Panc1 (cell line): Measurements from ENCODE around the gene GLIS1. TPM values are rescaled to one million over a fixed set of nuclear protein-coding genes. Genes with fewer than 3 reads are reported as not detected.

Experiments used
- ATAC-seq: fragments of 200-7000 bp; cut with Tn5 transposase; 2 replicates; pipeline ENCODE4 v1.9.1; 2020; ENCODE audit warnings: mild to moderate bottlenecking, moderate library complexity
- BruUV-seq: library from RNA; stranded (reverse); fragments of 400-500 nt; replicated peaks from 2 replicates; lab custom pipeline; 2021; lab: Mats Ljungman, UMichigan
- CTCF ChIA-PET: fragments of 300-600 bp; sonication (Branson Sonifier 250); formaldehyde crosslinking; loops from one replicate; lab custom pipeline; 2022; ENCODE audit warnings: antibody characterized with exemption; lab: Charles Lee
- POLR2A ChIA-PET: fragments of 300-600 bp; sonication (Branson Sonifier 250); formaldehyde crosslinking; loops from one replicate; lab custom pipeline; 2022; ENCODE audit warnings: antibody characterized with exemption; lab: Charles Lee
- DNase-seq: peaks from one replicate; pipeline ENCODE4 v3.0.0-alpha.2; 2010; ENCODE audit warnings: low read depth, low spot score
- H3K27ac ChIP-seq: 2 replicates; pipeline ENCODE4 v1.5.1; 2011; ENCODE audit warnings: mild to moderate bottlenecking, low read length, inconsistent platforms
- H3K27me3 ChIP-seq: fragments of 200-500 bp; sonication (Bioruptor generic); 2 replicates; pipeline ENCODE4 v1.6.0; 2014; ENCODE audit warnings: low read length, inconsistent platforms; ENCODE audit not compliant: control insufficient read depth, insufficient read depth
- H3K36me3 ChIP-seq: fragments of 200-500 bp; sonication (Bioruptor generic); 2 replicates; pipeline ENCODE4 v1.5.1; 2014; ENCODE audit warnings: inconsistent platforms, mild to moderate bottlenecking, low read length, moderate library complexity; ENCODE audit not compliant: control insufficient read depth, insufficient read depth
- H3K4me1 ChIP-seq: 2 replicates; pipeline ENCODE4 v1.5.1; 2011; ENCODE audit warnings: inconsistent platforms, mild to moderate bottlenecking, low read length, moderate library complexity; ENCODE audit not compliant: control insufficient read depth, insufficient read depth
- H3K4me3 ChIP-seq, 2 experiments: 2 replicates each; pipeline ENCODE4 v1.5.1; 2011 to 2012; ENCODE audit warnings: low read depth in 2 of 2, low read length in 2 of 2, mild to moderate bottlenecking in 2 of 2, inconsistent platforms in 1 of 2, moderate library complexity in 1 of 2
- H3K9me3 ChIP-seq: fragments of 200-500 bp; sonication (Bioruptor generic); 2 replicates; pipeline ENCODE4 v1.5.1; 2014; ENCODE audit warnings: low read depth, mild to moderate bottlenecking, inconsistent platforms, low read length, moderate library complexity; ENCODE audit not compliant: control insufficient read depth, insufficient read depth
- POLR2AphosphoS5 ChIP-seq: IDR thresholded peaks from 2 replicates; pipeline ENCODE4 v1.6.1; 2012; ENCODE audit warnings: mild to moderate bottlenecking, low read depth, low read length, moderate library complexity
- SIN3A ChIP-seq: IDR thresholded peaks from 2 replicates; pipeline ENCODE4 v1.6.1; 2012; ENCODE audit warnings: low read depth, mild to moderate bottlenecking, low read length, moderate library complexity, borderline replicate concordance; ENCODE audit not compliant: insufficient read depth
- TCF7L2 ChIP-seq: IDR thresholded peaks from 2 replicates; pipeline ENCODE4 v1.6.1; 2011; ENCODE audit warnings: mild to moderate bottlenecking, low read depth, low read length, inconsistent platforms
- in situ Hi-C: cut with HindIII; loops from 2 replicates; pipeline ENCODE4 v1.10.0; 2016; ENCODE audit warnings: low sequenced_read_pairs, low pct_unique_long_range_greater_than_20kb
- intact Hi-C: fragments of 100-400 bp; cut with micrococcal nuclease; formaldehyde crosslinking; loops from one replicate; pipeline ENCODE4 v1.10.0; 2022; ENCODE audit not compliant: unreplicated experiment
- total RNA-seq: library from RNA; stranded (reverse); gene quantifications from one replicate; pipeline ENCODE4 v1.2.1, GENCODE V29; 2021; ENCODE audit not compliant: unreplicated experiment
- TF ChIP-seq, protein P1 (sequence below): fragments of 450-650 bp; IDR thresholded peaks from 2 replicates; pipeline ENCODE4 v1.5.1; 2017; ENCODE audit warnings: mild to moderate bottlenecking
- TF ChIP-seq, protein P2 (sequence below), 2 experiments: IDR thresholded peaks; 2 replicates each; pipeline ENCODE4 v1.6.1; 2011 to 2012; ENCODE audit warnings: low read depth in 2 of 2, control low read depth in 1 of 2, low read length in 1 of 2, mild to moderate bottlenecking in 1 of 2, moderate library complexity in 1 of 2; ENCODE audit not compliant: insufficient read depth in 1 of 2

GLIS1 gene
- total RNA-seq, 1 experiment from 2014 or later: 0.28 TPM

DNA sequence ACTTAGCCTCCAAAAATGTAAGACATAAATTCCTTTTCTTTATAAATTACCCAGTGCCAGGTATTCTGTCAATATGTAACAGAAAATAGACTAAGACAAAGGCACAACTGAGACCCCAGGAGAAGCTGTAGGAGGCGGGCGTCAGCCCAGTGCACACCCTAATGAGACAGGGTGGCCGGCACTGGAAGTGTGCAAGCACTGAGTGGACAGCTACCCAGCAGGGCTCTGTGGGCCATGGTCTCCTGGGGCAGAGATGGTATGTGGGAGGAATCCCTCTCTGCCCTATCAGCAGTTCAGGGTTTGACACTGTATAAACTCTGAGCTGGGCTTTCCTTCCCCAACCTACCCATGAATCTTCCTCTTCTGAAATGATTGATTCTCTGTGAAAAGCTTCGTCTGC, 139.5 kb downstream of the GLIS1 start:
- POLR2A ChIA-PET: interaction anchor here (0.6 kb wide), 1 partner anchor 494 kb away, joined by 5 read pairs; no protein-coding TSS in a partner anchor
- H3K36me3 ChIP-seq: no peaks in the 10 kb centered on the region
- H3K4me3 ChIP-seq: no peak overlapping the region
- BruUV-seq: no TSS peak
- no peaks in the 10 kb centered on the region for H3K27me3 ChIP-seq
- H3K9me3 ChIP-seq: no peaks in the 10 kb centered on the region
- ATAC-seq (no peak), DNase-seq (no peak)
- CTCF ChIA-PET: no interaction called here
- TF ChIP-seq, protein P1, sequence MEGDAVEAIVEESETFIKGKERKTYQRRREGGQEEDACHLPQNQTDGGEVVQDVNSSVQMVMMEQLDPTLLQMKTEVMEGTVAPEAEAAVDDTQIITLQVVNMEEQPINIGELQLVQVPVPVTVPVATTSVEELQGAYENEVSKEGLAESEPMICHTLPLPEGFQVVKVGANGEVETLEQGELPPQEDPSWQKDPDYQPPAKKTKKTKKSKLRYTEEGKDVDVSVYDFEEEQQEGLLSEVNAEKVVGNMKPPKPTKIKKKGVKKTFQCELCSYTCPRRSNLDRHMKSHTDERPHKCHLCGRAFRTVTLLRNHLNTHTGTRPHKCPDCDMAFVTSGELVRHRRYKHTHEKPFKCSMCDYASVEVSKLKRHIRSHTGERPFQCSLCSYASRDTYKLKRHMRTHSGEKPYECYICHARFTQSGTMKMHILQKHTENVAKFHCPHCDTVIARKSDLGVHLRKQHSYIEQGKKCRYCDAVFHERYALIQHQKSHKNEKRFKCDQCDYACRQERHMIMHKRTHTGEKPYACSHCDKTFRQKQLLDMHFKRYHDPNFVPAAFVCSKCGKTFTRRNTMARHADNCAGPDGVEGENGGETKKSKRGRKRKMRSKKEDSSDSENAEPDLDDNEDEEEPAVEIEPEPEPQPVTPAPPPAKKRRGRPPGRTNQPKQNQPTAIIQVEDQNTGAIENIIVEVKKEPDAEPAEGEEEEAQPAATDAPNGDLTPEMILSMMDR: no peak
- TF ChIP-seq TCF7L2 (no peak), SIN3A (no peak), POLR2AphosphoS5 (no peak)
- TF ChIP-seq, protein P2, sequence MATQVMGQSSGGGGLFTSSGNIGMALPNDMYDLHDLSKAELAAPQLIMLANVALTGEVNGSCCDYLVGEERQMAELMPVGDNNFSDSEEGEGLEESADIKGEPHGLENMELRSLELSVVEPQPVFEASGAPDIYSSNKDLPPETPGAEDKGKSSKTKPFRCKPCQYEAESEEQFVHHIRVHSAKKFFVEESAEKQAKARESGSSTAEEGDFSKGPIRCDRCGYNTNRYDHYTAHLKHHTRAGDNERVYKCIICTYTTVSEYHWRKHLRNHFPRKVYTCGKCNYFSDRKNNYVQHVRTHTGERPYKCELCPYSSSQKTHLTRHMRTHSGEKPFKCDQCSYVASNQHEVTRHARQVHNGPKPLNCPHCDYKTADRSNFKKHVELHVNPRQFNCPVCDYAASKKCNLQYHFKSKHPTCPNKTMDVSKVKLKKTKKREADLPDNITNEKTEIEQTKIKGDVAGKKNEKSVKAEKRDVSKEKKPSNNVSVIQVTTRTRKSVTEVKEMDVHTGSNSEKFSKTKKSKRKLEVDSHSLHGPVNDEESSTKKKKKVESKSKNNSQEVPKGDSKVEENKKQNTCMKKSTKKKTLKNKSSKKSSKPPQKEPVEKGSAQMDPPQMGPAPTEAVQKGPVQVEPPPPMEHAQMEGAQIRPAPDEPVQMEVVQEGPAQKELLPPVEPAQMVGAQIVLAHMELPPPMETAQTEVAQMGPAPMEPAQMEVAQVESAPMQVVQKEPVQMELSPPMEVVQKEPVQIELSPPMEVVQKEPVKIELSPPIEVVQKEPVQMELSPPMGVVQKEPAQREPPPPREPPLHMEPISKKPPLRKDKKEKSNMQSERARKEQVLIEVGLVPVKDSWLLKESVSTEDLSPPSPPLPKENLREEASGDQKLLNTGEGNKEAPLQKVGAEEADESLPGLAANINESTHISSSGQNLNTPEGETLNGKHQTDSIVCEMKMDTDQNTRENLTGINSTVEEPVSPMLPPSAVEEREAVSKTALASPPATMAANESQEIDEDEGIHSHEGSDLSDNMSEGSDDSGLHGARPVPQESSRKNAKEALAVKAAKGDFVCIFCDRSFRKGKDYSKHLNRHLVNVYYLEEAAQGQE (IDR thresholded peaks at IDR 0.05; ENCODE audit: insufficient read depth in 1 of 2, low read depth in 2 of 2, low read length in 1 of 2): no peak
- intact Hi-C loops: no loop called here
- in situ Hi-C loops: no loop called here
- no peaks in the 10 kb centered on the region for H3K4me1 ChIP-seq
- no peak overlapping the region for H3K27ac ChIP-seq

DNA sequence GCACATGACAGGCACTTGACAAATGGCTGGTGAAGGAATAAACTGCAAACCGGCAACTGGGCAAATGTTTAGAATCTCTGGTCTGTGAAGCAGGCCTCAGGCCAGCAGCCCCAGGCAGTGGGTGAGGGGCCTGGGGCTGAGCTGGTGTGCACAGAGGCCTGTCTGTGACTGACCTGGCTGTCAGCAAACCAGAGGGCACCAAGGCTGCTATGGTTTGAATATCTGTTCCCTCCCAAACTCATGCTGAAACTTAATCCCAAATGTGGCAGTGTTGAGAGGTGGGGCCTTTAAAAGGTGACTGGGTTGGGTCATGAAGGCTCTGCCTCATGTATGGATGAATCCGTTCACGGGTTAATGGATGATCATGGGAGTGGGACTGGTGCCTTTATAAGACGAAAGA, 140.0 kb downstream of the GLIS1 start:
- Histone ChIP-seq H3K27me3 (no peaks in the 10 kb centered on the region), H3K4me1 (no peaks in the 10 kb centered on the region), H3K9me3 (no peaks in the 10 kb centered on the region), H3K36me3 (no peaks in the 10 kb centered on the region), H3K4me3 (no peak overlapping the region), H3K27ac (no peak overlapping the region)
- intact Hi-C loops: no loop called here
- BruUV-seq: no TSS peak
- ChIA-PET POLR2A (interaction anchor here (0.6 kb wide), 1 partner anchor 495 kb away, joined by 5 read pairs; no protein-coding TSS in a partner anchor), CTCF (no interaction called here)
- DNase-seq (no peak), ATAC-seq (no peak)
- no peak for TF ChIP-seq POLR2AphosphoS5
- TF ChIP-seq, protein P1: no peak
- TF ChIP-seq, protein P2 (IDR thresholded peaks at IDR 0.05; ENCODE audit: insufficient read depth in 1 of 2, low read depth in 2 of 2, low read length in 1 of 2): no peak
- TF ChIP-seq TCF7L2: no peak
- no peak for TF ChIP-seq SIN3A
- in situ Hi-C loops: no loop called here
